NCI-H526 treated with DMSO at 0.1 percent for 48 hours (cell line): ENCODE measurements around the gene C16orf78.

ENCODE experiments used
- DNase-seq: peaks from one replicate; lab custom pipeline; 2025; lab: John Stamatoyannopoulos, UW

C16orf78 gene

DNA sequence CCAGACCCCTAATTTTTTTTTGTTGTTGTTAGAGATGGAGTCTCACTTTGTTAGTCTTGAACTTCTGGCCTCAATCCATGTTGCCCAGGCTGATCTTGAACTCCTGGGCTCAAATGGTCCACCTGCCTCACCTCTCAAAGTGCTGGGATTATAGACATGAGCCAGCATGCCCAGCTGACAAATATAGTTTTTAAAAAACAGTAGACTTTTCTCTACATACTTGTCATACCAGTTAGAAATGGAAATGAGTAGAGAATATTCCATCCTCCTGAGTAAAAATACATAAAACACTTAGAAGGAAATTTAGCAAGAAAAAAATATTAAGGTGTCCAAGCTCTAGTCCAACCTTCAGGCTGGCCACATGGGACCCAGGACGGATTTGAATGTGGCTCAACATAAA is 21.4 kb downstream of the C16orf78 start:
- no peak for DNase-seq

GRCh38 chr16:49396206-49396720 is 22.7 kb downstream of the C16orf78 start:
- DNase-seq: no peak

GRCh38 chr16:49398761-49399160 is 25.2 kb downstream of the C16orf78 start:
- no peak for DNase-seq

- no peak for DNase-seq
These were observed 26.2 kb downstream of the C16orf78 start for GRCh38 chr16:49399594-49400364.

DNA sequence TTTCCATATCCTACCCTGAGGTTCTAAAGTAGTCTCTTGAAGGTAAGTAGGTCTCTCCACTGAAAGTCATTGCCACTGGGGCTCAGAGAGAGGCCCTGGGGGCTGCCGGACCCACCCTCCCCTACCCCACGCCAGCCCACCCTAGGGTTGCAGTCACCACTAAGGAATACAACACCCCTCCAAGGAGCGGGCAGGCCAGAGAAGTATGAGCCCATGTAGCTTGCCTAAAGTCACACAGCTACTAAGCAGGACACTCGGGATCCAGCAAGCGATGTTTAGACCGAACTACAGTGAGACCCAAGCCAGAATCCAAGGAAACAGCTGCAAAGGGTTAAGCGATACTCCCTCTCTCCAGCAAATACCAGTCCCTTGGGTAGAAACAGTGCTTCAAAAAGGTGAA is 27.0 kb downstream of the C16orf78 start:
- DNase-seq: no peak

DNA sequence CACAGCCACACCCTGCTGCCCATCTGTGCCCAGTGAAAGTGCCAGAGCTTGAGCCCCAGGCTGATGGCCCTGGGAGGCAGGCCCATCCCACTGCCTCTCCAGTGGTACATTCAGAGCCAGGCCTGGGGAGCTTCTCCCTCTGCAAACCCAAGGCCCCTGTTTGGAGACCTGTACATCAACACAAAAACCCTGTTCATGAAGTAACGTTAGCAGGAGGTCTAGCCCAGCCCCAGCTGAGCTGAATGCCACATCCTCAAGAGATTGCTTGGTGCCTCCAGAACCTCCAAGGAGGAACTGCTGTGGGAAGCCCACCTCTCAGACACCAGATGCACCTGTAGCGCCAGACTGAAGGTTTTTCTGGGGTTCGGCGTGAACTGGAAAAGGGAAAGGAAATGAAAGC is 31.5 kb downstream of the C16orf78 start:
- DNase-seq: no peak

DNA sequence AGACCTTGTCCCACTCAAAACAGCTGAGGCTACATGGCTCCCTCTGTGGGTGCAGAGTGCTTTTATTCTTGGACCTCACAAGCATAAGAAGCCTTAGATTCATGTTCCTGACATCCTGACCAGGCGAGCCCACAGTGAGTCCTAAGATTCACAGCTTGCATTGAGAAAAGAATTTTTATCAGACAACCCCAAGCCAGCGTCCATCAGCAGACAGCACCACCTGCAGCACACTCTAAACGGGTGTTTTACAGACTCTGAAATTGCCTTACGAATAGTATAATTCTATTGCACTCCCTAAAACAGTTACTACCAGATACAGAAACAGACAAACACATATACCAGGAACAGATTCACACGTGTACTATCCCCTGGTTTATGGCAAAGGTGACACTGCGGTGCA is 31.9 kb downstream of the C16orf78 start:
- no peak for DNase-seq

DNA sequence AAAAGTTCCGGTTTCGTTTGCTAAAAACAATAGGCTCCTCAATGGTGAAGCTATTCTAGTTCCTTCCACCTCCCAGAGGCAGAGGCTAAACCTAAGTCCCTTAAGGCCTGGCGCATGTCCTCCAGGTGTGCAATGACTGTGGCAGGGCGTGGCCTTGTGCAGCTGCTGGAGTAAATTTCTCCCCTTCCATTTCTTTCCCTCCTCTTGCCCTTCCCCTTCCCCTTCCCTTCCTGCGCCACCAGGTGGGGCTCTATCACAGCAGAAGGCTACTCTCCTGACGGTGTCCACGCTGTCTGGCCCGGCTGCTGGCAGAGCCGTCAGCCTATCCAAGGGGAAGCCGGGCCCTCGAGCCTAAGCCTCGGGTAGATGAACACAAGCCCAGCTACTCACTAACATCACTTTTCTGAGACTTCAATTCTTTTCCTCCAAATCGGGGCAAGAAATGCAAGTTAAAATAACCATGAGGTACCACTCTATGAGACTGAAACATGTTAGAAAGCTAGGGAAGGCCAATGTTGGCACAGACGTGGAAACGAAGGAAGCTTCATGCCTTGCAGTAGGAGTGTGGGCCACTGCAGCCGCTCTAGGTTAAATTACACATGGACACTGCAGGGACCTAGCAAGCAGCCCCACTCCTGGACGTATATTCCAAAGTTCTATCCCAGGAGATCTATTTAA is 34.4 kb downstream of the C16orf78 start:
- DNase-seq: peak; percentile 82

DNA sequence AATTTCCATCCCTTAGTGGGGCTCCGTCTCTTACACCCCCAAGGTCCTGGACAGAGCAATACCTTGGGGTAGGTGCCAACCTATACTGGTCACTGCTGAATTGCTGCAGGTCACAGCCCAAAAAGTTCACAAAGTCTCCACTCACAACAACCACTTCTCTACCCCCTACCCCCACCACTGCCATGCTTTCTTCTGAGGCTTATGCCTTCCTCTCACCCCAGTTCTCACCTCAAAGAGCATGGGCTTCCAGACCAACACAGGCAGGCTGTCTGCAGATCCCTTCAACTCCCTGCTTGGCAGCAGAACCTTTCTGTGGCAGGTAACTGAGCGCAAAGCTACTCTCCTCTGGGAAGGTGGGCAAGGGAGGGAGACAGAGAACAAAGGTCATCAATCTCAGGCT is 35.5 kb downstream of the C16orf78 start:
- DNase-seq: no peak

DNA sequence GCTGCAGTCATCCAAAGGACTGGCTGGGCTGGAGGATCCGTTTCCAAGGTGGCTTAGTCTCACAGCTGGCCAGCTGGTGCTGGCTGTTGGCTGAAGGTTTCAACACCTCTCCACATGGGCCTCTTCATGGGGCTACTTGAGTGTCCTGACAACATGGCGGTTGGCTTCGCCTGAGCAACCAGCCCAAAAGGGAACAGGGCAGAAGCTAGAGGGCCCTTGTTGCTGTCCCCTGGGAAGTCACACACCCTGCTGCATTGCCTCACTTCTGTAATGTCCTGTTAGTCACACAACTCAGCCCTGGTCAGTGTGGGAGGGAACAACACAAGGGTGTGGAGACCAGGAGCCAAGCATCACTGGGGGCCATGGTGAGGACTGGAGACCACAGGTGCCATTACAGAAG is 36.6 kb downstream of the C16orf78 start:
- DNase-seq: no peak

DNA sequence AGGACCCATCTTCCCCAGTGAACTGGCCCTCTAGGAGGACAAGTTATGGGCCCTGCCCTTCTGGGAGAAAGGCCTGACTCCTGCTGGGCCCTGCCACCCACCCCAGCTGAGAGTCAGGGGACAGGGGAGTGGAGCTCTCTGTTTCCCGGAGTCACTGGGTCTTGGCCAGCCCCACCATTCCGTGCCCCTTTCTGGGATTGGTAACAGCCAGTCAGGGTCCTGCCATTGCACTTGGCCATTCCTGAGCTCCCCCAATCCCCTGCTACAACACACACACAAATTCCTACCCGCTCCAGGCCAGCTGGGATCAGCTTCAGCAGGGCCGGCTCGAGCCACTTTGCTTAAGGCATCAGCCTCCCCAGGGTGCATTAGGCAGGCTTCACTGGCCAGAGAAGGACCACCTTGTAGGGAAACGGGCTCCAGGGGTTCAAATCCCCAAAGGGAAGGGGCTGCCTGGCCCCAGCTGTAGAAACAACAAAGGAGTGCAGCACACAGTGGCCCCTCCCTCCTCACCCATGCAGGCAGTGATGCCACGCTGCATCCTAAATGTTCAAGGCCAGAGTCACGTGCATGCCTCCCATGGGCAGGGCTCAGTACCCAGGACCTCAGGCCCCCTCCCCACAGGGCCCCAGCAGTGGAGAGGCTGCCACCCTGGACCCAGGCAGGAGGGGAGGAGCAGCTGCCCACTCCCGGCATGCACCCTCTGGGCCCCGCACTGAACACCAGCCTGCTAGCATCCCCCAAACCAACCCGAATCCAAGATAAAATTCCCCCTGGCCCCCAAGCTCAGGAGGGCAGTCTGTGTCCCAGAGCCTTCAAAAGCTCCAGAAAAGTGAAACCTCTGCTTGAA is 37.7 kb downstream of the C16orf78 start:
- no peak for DNase-seq

GRCh38 chr16:49414671-49415070 is 41.1 kb downstream of the C16orf78 start:
- no peak for DNase-seq

DNA sequence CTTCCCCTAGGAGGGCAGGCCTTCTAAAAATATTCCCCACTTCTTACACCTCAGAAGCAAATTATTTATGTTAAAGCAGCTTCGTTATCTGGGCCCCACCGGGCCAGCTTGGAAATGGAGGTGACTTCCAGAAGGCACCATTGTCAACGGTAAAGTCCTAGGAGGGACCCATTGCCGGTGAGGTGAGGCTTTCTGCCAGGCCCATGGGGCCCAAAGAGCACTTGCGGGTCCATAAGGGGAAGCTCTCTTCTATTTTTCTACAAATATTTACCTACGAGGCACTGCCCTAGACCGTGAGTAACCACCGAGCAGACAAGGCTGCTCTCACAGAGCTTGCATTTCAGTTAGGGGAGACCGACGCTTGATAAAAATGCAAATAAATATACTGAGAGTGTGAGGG is 41.5 kb downstream of the C16orf78 start:
- no peak for DNase-seq

- DNase-seq: no peak
These were observed 42.5 kb downstream of the C16orf78 start for GRCh38 chr16:49416001-49416675.

- no peak for DNase-seq
These were observed 43.8 kb downstream of the C16orf78 start for GRCh38 chr16:49417354-49417753.

- DNase-seq: no peak
These were observed 45.4 kb downstream of the C16orf78 start for GRCh38 chr16:49419006-49419405.

GRCh38 chr16:49419862-49420261 is 46.3 kb downstream of the C16orf78 start:
- no peak for DNase-seq

- DNase-seq: no peak
These were observed 49.3 kb downstream of the C16orf78 start for GRCh38 chr16:49422896-49423295.

GRCh38 chr16:49424961-49425360 is 51.4 kb downstream of the C16orf78 start:
- no peak for DNase-seq

DNA sequence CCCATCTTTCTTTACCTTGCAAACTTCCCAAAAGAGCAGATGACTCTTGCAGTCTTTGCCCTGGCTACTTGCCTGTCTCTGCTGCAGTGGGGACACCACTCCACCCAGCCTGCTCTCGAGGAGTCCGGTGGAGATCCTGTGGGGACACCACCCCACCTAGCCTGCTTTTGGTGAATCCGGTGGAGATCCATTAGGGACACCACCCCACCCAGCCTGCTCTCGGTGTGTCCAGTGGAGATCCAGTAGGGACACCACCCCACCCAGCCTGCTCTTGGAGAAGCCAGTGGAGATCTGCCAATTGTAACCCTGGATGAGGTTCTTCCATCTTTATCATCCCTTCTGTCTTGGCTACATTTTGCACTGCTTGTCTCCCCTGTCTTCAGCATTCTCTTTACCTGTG is 54.2 kb downstream of the C16orf78 start:
- no peak for DNase-seq

GRCh38 chr16:49428808-49429207 is 55.2 kb downstream of the C16orf78 start:
- no peak for DNase-seq

GRCh38 chr16:49431040-49431439 is 57.4 kb downstream of the C16orf78 start:
- DNase-seq: no peak
